Neural progenitor cell (in vitro differentiated cells): ENCODE data around the gene CRIP1. TPM values are rescaled to one million over a fixed set of nuclear protein-coding genes. Genes with fewer than 3 reads are reported as not detected.

ENCODE experiments used
- DNase-seq: peaks from one replicate; pipeline ENCODE4 v3.0.0-alpha.2; 2016; ENCODE audit warnings: low spot score
- H2AFZ ChIP-seq: fragments of 200-600 bp; sonication (generic); replicated peaks from 2 replicates; pipeline ENCODE4 v1.6.1; 2016; ENCODE audit warnings: antibody characterized with exemption
- H3F3A ChIP-seq: fragments of 200-600 bp; sonication (generic); 2 replicates; pipeline ENCODE4 v1.6.1; 2016; ENCODE audit warnings: antibody characterized with exemption, low read depth
- H3K27ac ChIP-seq: fragments of 200-600 bp; sonication (generic); 2 replicates; pipeline ENCODE4 v1.5.1; 2016; ENCODE audit warnings: mild to moderate bottlenecking
- H3K27me3 ChIP-seq: fragments of 200-600 bp; sonication (generic); 2 replicates; pipeline ENCODE4 v1.6.1; 2016; ENCODE audit warnings: mild to moderate bottlenecking, moderate library complexity
- H3K36me3 ChIP-seq: fragments of 200-600 bp; sonication (generic); 2 replicates; pipeline ENCODE4 v1.5.1; 2016
- H3K4me1 ChIP-seq: fragments of 200-600 bp; sonication (generic); 2 replicates; pipeline ENCODE4 v1.6.1; 2016; ENCODE audit warnings: mixed run types
- H3K4me2 ChIP-seq: fragments of 200-600 bp; sonication (generic); 2 replicates; pipeline ENCODE4 v1.6.1; 2016
- H3K4me3 ChIP-seq: fragments of 200-600 bp; sonication (generic); 2 replicates; pipeline ENCODE4 v1.5.1; 2016
- H3K79me2 ChIP-seq: fragments of 200-600 bp; sonication (generic); 2 replicates; pipeline ENCODE4 v1.6.1; 2016; ENCODE audit warnings: low read depth
- H3K9ac ChIP-seq: fragments of 200-600 bp; sonication (generic); 2 replicates; pipeline ENCODE4 v1.6.1; 2016
- H3K9me3 ChIP-seq: fragments of 200-600 bp; sonication (generic); 2 replicates; pipeline ENCODE4 v1.5.1; 2016; ENCODE audit warnings: low read depth
- H4K20me1 ChIP-seq: fragments of 200-600 bp; sonication (generic); 2 replicates; pipeline ENCODE4 v1.6.1; 2016; ENCODE audit warnings: low read depth
- H3K27ac Mint-ChIP-seq: 3 replicates; pipeline ENCODE4 v1.8.0; 2021; ENCODE audit warnings: mixed read lengths
- H3K27me3 Mint-ChIP-seq: 2 replicates; pipeline ENCODE4 v1.8.0; 2022; ENCODE audit warnings: low read depth, mild to moderate bottlenecking, inconsistent platforms, moderate library complexity, mixed read lengths; ENCODE audit not compliant: insufficient read depth
- H3K36me3 Mint-ChIP-seq: 3 replicates; pipeline ENCODE4 v1.8.0; 2021; ENCODE audit warnings: mixed read lengths
- H3K4me1 Mint-ChIP-seq: 3 replicates; pipeline ENCODE4 v1.8.0; 2021; ENCODE audit warnings: mixed read lengths
- H3K4me3 Mint-ChIP-seq: 3 replicates; pipeline ENCODE4 v1.8.0; 2021; ENCODE audit warnings: mild to moderate bottlenecking, moderate library complexity, mixed read lengths
- H3K9me3 Mint-ChIP-seq: 3 replicates; pipeline ENCODE4 v1.8.0; 2020; ENCODE audit warnings: mixed read lengths
- CTCF ChIP-seq: fragments of 200-600 bp; sonication (generic); IDR thresholded peaks from 2 replicates; pipeline ENCODE4 v1.5.1; 2017; ENCODE audit warnings: antibody characterized with exemption, mild to moderate bottlenecking
- EZH2 ChIP-seq: fragments of 200-600 bp; sonication (generic); IDR thresholded peaks from 2 replicates; pipeline ENCODE4 v1.6.1; 2017; ENCODE audit warnings: antibody characterized with exemption, mild to moderate bottlenecking, moderate library complexity
- EZH2phosphoT487 ChIP-seq: fragments of 200-600 bp; sonication (generic); IDR thresholded peaks from 2 replicates; pipeline ENCODE4 v1.6.1; 2017; ENCODE audit warnings: antibody characterized with exemption
- total RNA-seq: library from RNA; depleted of rRNA; stranded (reverse); fragments of >200 nt; gene quantifications from 2 replicates; pipeline ENCODE4 v1.2.3, GENCODE V29; 2015; ENCODE audit warnings: low replicate concordance

The CRIP1 gene
- total RNA-seq, 1 donor from 2014 or later, result not detected

- TF ChIP-seq EZH2 (no peak), EZH2phosphoT487 (no peak), CTCF (no peak)
- no peaks in the 10 kb centered on the region for H3K36me3 Mint-ChIP-seq
- no peaks in the 10 kb centered on the region for H3F3A ChIP-seq
- H3K27ac ChIP-seq, result no peak overlapping the region
- no peak overlapping the region for H3K9ac ChIP-seq
- H3K4me1 Mint-ChIP-seq, result no peaks in the 10 kb centered on the region
- H3K9me3 ChIP-seq, result no peaks in the 10 kb centered on the region
- no peak overlapping the region for H3K4me3 Mint-ChIP-seq
- no peak overlapping the region for H3K4me3 ChIP-seq
- no peak overlapping the region for H2AFZ ChIP-seq
- no peak overlapping the region for H3K27ac Mint-ChIP-seq
- H3K36me3 ChIP-seq, result no peaks in the 10 kb centered on the region
- H3K9me3 Mint-ChIP-seq, result no peaks in the 10 kb centered on the region
- H3K4me2 ChIP-seq, result no peak overlapping the region
- H4K20me1 ChIP-seq, result no peaks in the 10 kb centered on the region
- H3K27me3 Mint-ChIP-seq, result peaks cover 20% of the 10 kb centered on the region
- H3K4me1 ChIP-seq, result no peaks in the 10 kb centered on the region
- DNase-seq, result no peak
- H3K79me2 ChIP-seq, result no peaks in the 10 kb centered on the region
- H3K27me3 ChIP-seq, result peaks cover 59% of the 10 kb centered on the region
These were observed 33.4 kb downstream of the CRIP1 start for GRCh38 chr14:105519946-105520698.

GRCh38 chr14:105525326-105525725 lies 38.6 kb downstream of the CRIP1 start:
- Histone ChIP-seq H4K20me1 (no peaks in the 10 kb centered on the region), H3K36me3 (no peaks in the 10 kb centered on the region), H2AFZ (no peak overlapping the region), H3K79me2 (no peaks in the 10 kb centered on the region), H3K9me3 (no peaks in the 10 kb centered on the region), H3F3A (no peaks in the 10 kb centered on the region), H3K27ac (no peak overlapping the region), H3K4me2 (no peak overlapping the region), H3K27me3 (peaks cover 76% of the 10 kb centered on the region), H3K4me3 (no peak overlapping the region), H3K4me1 (no peaks in the 10 kb centered on the region), H3K9ac (no peak overlapping the region)
- peaks cover 11% of the 10 kb centered on the region for H3K27me3 Mint-ChIP-seq
- H3K4me1 Mint-ChIP-seq, result peaks cover 2% of the 10 kb centered on the region
- DNase-seq, result no peak
- no peaks in the 10 kb centered on the region for H3K36me3 Mint-ChIP-seq
- H3K9me3 Mint-ChIP-seq, result no peaks in the 10 kb centered on the region
- no peak for TF ChIP-seq EZH2
- TF ChIP-seq CTCF, result no peak
- TF ChIP-seq EZH2phosphoT487, result no peak
- H3K4me3 Mint-ChIP-seq, result peak overlapping the region; percentile 84
- H3K27ac Mint-ChIP-seq, result no peak overlapping the region

- DNase-seq, result peak; percentile 69
- H3K36me3 Mint-ChIP-seq, result no peaks in the 10 kb centered on the region
- H3K4me3 Mint-ChIP-seq, result peak within 1 kb of the TSS; percentile 84
- peak within 1 kb of the TSS; percentile 72 for H3K4me2 ChIP-seq
- no peak within 1 kb of the TSS for H3K9ac ChIP-seq
- H3K4me3 ChIP-seq, result peak within 1 kb of the TSS; percentile 47
- H3K27me3 ChIP-seq, result peaks cover 74% of the 10 kb centered on the region
- no peaks in the 10 kb centered on the region for H3K9me3 ChIP-seq
- H4K20me1 ChIP-seq, result no peaks in the 10 kb centered on the region
- no peak within 1 kb of the TSS for H2AFZ ChIP-seq
- H3K27ac Mint-ChIP-seq, result no peak within 1 kb of the TSS
- TF ChIP-seq CTCF (no peak), EZH2phosphoT487 (no peak), EZH2 (no peak)
- H3K79me2 ChIP-seq, result no peaks in the 10 kb centered on the region
- H3K9me3 Mint-ChIP-seq, result no peaks in the 10 kb centered on the region
- H3K4me1 Mint-ChIP-seq, result peaks cover 2% of the 10 kb centered on the region
- no peaks in the 10 kb centered on the region for H3K4me1 ChIP-seq
- H3F3A ChIP-seq, result no peaks in the 10 kb centered on the region
- H3K27me3 Mint-ChIP-seq, result peaks cover 11% of the 10 kb centered on the region
- no peak within 1 kb of the TSS for H3K27ac ChIP-seq
- H3K36me3 ChIP-seq, result no peaks in the 10 kb centered on the region
These were observed 39.4 kb downstream of the CRIP1 start, which contains the start of gene TMEM121 for GRCh38 chr14:105525861-105526775. Gene TMEM121 (plus strand): TSS chr14:105526583. CDS start chr14:105528835, 2,252 bp downstream.
